HEK293 (cell line): ENCODE data around the gene GFOD1.

Source experiments
- CTCF ChIA-PET: fragments of 350-600 bp; formaldehyde crosslinking; extraction: SDS; loops from one replicate; lab custom pipeline; 2021; ENCODE audit warnings: antibody characterized with exemption; lab: Yijun Ruan, JAX
- POLR2A ChIA-PET: fragments of 300-600 bp; formaldehyde crosslinking; extraction: SDS; loops from one replicate; lab custom pipeline; 2020; ENCODE audit warnings: antibody characterized with exemption, inconsistent platforms; lab: Yijun Ruan, JAX
- H3K27ac ChIP-seq: fragments of 200-500 bp; sonication (Bioruptor generic); 2 replicates; pipeline ENCODE4 v1.5.1; 2014; ENCODE audit warnings: low read depth, low read length, control low read depth, inconsistent platforms; ENCODE audit errors: extremely low read depth
- H3K36me3 ChIP-seq, 2 experiments: fragments of 200-500 bp in 1 of 2; sonication (Bioruptor generic) in 1 of 2; 1 replicate in 1 of 2; 2 replicates in 1 of 2; pipeline ENCODE4 v1.5.1; 2014 to 2017; ENCODE audit warnings: inconsistent platforms in 2 of 2, low read length in 2 of 2; ENCODE audit not compliant: control insufficient read depth in 2 of 2, insufficient read depth in 1 of 2
- H3K4me1 ChIP-seq: fragments of 200-500 bp; sonication (Bioruptor generic); 2 replicates; pipeline ENCODE4 v1.5.1; 2014; ENCODE audit warnings: mild to moderate bottlenecking, low read length, inconsistent platforms; ENCODE audit not compliant: control insufficient read depth, insufficient read depth
- H3K4me3 ChIP-seq: 2 replicates; pipeline ENCODE4 v1.5.1; 2011; ENCODE audit warnings: low read depth, mild to moderate bottlenecking, control low read depth, low read length, moderate library complexity
- H3K9me3 ChIP-seq: fragments of 200-500 bp; sonication (Bioruptor generic); 2 replicates; pipeline ENCODE4 v1.5.1; 2014; ENCODE audit warnings: low read depth, low read length, inconsistent platforms; ENCODE audit not compliant: control insufficient read depth, insufficient read depth
- GLIS1 ChIP-seq: fragments of 450-650 bp; formaldehyde crosslinking; IDR thresholded peaks from 2 replicates; pipeline ENCODE4 v1.5.1; 2016; ENCODE audit warnings: missing biosample characterization, missing genetic modification characterization
- GLIS2 ChIP-seq: fragments of 450-650 bp; formaldehyde crosslinking; IDR thresholded peaks from 2 replicates; pipeline ENCODE4 v1.5.1; 2016; ENCODE audit warnings: missing biosample characterization, missing genetic modification characterization
- KLF10 ChIP-seq: fragments of 450-650 bp; IDR thresholded peaks from 2 replicates; pipeline ENCODE4 v1.5.1; 2018; ENCODE audit warnings: missing biosample characterization, mild to moderate bottlenecking, missing genetic modification characterization
- ZFHX2 ChIP-seq: fragments of 450-650 bp; formaldehyde crosslinking; conservative IDR thresholded peaks from 2 replicates; pipeline ENCODE4 v1.5.1; 2016; ENCODE audit warnings: missing biosample characterization, missing genetic modification characterization
- ZNF114 ChIP-seq: fragments of 450-650 bp; formaldehyde crosslinking; IDR thresholded peaks from 2 replicates; pipeline ENCODE4 v1.5.0; 2017; ENCODE audit warnings: missing biosample characterization, missing genetic modification characterization
- ZNF211 ChIP-seq: fragments of 450-650 bp; formaldehyde crosslinking; IDR thresholded peaks from 2 replicates; pipeline ENCODE4 v1.5.1; 2016; ENCODE audit warnings: low read depth, missing biosample characterization, missing genetic modification characterization
- ZNF302 ChIP-seq: fragments of 450-650 bp; formaldehyde crosslinking; IDR thresholded peaks from 2 replicates; pipeline ENCODE4 v1.5.1; 2016; ENCODE audit warnings: missing biosample characterization, missing genetic modification characterization, low read depth
- ZNF366 ChIP-seq: fragments of 450-650 bp; formaldehyde crosslinking; conservative IDR thresholded peaks from 2 replicates; pipeline ENCODE4 v1.5.1; 2016; ENCODE audit warnings: missing biosample characterization, missing genetic modification characterization
- TF ChIP-seq, protein P1 (sequence below): fragments of 450-650 bp; IDR thresholded peaks from 2 replicates; pipeline ENCODE4 v1.5.1; 2018; ENCODE audit warnings: missing biosample characterization, mild to moderate bottlenecking, missing genetic modification characterization
- TF ChIP-seq, protein P2 (sequence below): fragments of 450-650 bp; formaldehyde crosslinking; IDR thresholded peaks from 2 replicates; pipeline ENCODE4 v1.5.1; 2016; ENCODE audit warnings: missing biosample characterization, missing genetic modification characterization
- TF ChIP-seq, protein P3 (sequence below): fragments of 450-650 bp; formaldehyde crosslinking; IDR thresholded peaks from 2 replicates; pipeline ENCODE4 v1.5.1; 2016; ENCODE audit warnings: missing biosample characterization, missing genetic modification characterization, borderline replicate concordance
- TF ChIP-seq, protein P4 (sequence below): fragments of 450-650 bp; formaldehyde crosslinking; IDR thresholded peaks from 2 replicates; pipeline ENCODE4 v1.5.0; 2017; ENCODE audit warnings: missing biosample characterization, missing genetic modification characterization, borderline replicate concordance
- TF ChIP-seq, protein P5 (sequence below): fragments of 450-650 bp; formaldehyde crosslinking; IDR thresholded peaks from 2 replicates; pipeline ENCODE4 v1.5.1; 2017; ENCODE audit warnings: missing biosample characterization, missing genetic modification characterization
- TF ChIP-seq, protein P6 (sequence below): fragments of 450-650 bp; formaldehyde crosslinking; IDR thresholded peaks from 2 replicates; pipeline ENCODE4 v1.5.1; 2016; ENCODE audit warnings: missing biosample characterization, missing genetic modification characterization

Gene GFOD1

DNA sequence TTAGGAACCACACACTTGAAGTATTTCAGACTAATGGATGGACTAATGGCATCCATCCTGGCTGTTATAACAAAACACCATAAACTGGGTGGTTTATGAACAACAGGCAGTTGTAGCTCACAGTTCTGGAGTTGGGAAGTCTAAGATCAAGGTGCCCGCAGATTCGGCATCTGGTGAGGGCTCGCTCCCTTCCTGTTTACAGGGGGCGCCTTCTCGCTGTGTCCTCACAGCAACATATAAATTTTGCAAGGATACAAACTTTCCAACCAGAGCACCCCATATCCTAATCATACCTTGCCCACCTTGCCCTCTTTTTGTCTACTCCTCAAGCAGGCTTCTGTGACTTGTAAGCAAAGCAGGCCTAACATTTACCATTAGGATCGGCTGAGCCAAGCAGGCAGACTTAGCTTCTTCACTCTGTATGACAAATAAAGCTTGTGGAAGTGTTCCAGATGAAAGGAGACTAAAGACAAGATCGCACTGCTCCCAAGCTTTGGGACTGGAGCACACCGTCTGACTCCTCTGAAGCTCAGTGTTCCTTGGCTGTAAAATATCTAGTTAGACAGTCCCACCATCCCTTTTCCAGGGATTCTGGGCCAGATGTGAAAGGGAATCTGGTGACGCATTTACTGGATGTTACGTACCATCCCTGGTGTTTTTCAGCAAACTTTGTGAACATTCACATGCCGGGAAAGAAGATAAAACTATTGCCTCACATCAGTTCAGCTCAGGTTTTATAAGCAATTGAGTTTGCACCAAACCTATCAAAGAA, 34.9 kb downstream of the GFOD1 start:
- ChIA-PET CTCF (interaction anchor here (0.5 to 2.3 kb wide), 6 partner anchors 11 to 123 kb away, joined by 3 to 12 read pairs (median 3); partner anchors contain the start of gene SIRT5), POLR2A (no interaction called here)

DNA sequence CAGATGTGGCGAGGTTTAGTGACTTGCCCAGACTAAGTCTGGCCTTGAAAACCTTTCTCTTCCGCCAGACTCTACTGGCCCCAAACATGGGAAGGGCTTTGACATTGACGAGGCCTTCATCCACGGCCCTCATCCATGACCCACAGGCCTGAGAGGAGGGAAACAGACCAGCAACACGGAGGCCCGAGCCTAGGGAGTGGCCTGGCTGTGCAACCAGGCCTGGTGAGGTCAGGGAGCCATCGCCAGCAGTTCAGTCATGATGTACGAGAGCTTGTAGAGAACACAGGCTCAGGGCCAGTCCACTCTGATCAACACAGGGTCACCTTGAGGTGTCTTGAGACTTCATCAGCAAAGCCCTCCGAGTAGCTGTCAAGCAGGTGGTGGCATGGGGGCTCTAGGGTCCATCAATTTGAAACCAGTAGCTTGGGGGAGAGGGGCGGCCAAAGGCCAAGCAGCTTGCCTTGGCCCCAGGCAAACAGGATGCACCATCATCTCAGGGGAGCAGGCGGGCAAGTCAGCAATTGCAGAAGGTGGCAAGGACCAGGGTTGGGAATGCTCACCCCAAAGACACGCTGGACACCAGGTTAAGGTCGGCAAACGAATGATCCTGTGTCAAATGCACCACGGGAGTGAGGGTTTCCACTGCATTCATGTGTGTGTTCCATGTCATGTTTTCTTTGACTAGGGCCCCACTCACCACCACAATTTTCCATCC, 36.1 kb downstream of the GFOD1 start:
- no peak overlapping the region for H3K27ac ChIP-seq
- H3K36me3 ChIP-seq: no peaks in the 10 kb centered on the region
- H3K4me1 ChIP-seq: peaks cover 9% of the 10 kb centered on the region
- CTCF ChIA-PET: no interaction called here
- POLR2A ChIA-PET: no interaction called here
- H3K9me3 ChIP-seq: no peaks in the 10 kb centered on the region
- H3K4me3 ChIP-seq: no peak overlapping the region
- TF ChIP-seq, protein P1, sequence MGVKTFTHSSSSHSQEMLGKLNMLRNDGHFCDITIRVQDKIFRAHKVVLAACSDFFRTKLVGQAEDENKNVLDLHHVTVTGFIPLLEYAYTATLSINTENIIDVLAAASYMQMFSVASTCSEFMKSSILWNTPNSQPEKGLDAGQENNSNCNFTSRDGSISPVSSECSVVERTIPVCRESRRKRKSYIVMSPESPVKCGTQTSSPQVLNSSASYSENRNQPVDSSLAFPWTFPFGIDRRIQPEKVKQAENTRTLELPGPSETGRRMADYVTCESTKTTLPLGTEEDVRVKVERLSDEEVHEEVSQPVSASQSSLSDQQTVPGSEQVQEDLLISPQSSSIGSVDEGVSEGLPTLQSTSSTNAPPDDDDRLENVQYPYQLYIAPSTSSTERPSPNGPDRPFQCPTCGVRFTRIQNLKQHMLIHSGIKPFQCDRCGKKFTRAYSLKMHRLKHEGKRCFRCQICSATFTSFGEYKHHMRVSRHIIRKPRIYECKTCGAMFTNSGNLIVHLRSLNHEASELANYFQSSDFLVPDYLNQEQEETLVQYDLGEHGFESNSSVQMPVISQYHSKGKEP (tag by site-specific recombination): no peak
- TF ChIP-seq GLIS1 (tag by site-specific recombination) (no peak), KLF10 (tag by site-specific recombination) (no peak), ZFHX2 (tag by site-specific recombination) (no peak), ZNF114 (tag by site-specific recombination) (no peak), ZNF366 (tag by site-specific recombination) (no peak)
- TF ChIP-seq, protein P2, sequence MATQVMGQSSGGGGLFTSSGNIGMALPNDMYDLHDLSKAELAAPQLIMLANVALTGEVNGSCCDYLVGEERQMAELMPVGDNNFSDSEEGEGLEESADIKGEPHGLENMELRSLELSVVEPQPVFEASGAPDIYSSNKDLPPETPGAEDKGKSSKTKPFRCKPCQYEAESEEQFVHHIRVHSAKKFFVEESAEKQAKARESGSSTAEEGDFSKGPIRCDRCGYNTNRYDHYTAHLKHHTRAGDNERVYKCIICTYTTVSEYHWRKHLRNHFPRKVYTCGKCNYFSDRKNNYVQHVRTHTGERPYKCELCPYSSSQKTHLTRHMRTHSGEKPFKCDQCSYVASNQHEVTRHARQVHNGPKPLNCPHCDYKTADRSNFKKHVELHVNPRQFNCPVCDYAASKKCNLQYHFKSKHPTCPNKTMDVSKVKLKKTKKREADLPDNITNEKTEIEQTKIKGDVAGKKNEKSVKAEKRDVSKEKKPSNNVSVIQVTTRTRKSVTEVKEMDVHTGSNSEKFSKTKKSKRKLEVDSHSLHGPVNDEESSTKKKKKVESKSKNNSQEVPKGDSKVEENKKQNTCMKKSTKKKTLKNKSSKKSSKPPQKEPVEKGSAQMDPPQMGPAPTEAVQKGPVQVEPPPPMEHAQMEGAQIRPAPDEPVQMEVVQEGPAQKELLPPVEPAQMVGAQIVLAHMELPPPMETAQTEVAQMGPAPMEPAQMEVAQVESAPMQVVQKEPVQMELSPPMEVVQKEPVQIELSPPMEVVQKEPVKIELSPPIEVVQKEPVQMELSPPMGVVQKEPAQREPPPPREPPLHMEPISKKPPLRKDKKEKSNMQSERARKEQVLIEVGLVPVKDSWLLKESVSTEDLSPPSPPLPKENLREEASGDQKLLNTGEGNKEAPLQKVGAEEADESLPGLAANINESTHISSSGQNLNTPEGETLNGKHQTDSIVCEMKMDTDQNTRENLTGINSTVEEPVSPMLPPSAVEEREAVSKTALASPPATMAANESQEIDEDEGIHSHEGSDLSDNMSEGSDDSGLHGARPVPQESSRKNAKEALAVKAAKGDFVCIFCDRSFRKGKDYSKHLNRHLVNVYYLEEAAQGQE (tag by site-specific recombination): no peak
- TF ChIP-seq, protein P3, sequence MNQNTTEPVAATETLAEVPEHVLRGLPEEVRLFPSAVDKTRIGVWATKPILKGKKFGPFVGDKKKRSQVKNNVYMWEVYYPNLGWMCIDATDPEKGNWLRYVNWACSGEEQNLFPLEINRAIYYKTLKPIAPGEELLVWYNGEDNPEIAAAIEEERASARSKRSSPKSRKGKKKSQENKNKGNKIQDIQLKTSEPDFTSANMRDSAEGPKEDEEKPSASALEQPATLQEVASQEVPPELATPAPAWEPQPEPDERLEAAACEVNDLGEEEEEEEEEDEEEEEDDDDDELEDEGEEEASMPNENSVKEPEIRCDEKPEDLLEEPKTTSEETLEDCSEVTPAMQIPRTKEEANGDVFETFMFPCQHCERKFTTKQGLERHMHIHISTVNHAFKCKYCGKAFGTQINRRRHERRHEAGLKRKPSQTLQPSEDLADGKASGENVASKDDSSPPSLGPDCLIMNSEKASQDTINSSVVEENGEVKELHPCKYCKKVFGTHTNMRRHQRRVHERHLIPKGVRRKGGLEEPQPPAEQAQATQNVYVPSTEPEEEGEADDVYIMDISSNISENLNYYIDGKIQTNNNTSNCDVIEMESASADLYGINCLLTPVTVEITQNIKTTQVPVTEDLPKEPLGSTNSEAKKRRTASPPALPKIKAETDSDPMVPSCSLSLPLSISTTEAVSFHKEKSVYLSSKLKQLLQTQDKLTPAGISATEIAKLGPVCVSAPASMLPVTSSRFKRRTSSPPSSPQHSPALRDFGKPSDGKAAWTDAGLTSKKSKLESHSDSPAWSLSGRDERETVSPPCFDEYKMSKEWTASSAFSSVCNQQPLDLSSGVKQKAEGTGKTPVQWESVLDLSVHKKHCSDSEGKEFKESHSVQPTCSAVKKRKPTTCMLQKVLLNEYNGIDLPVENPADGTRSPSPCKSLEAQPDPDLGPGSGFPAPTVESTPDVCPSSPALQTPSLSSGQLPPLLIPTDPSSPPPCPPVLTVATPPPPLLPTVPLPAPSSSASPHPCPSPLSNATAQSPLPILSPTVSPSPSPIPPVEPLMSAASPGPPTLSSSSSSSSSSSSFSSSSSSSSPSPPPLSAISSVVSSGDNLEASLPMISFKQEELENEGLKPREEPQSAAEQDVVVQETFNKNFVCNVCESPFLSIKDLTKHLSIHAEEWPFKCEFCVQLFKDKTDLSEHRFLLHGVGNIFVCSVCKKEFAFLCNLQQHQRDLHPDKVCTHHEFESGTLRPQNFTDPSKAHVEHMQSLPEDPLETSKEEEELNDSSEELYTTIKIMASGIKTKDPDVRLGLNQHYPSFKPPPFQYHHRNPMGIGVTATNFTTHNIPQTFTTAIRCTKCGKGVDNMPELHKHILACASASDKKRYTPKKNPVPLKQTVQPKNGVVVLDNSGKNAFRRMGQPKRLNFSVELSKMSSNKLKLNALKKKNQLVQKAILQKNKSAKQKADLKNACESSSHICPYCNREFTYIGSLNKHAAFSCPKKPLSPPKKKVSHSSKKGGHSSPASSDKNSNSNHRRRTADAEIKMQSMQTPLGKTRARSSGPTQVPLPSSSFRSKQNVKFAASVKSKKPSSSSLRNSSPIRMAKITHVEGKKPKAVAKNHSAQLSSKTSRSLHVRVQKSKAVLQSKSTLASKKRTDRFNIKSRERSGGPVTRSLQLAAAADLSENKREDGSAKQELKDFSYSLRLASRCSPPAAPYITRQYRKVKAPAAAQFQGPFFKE (tag by site-specific recombination): no peak
- TF ChIP-seq, protein P4, sequence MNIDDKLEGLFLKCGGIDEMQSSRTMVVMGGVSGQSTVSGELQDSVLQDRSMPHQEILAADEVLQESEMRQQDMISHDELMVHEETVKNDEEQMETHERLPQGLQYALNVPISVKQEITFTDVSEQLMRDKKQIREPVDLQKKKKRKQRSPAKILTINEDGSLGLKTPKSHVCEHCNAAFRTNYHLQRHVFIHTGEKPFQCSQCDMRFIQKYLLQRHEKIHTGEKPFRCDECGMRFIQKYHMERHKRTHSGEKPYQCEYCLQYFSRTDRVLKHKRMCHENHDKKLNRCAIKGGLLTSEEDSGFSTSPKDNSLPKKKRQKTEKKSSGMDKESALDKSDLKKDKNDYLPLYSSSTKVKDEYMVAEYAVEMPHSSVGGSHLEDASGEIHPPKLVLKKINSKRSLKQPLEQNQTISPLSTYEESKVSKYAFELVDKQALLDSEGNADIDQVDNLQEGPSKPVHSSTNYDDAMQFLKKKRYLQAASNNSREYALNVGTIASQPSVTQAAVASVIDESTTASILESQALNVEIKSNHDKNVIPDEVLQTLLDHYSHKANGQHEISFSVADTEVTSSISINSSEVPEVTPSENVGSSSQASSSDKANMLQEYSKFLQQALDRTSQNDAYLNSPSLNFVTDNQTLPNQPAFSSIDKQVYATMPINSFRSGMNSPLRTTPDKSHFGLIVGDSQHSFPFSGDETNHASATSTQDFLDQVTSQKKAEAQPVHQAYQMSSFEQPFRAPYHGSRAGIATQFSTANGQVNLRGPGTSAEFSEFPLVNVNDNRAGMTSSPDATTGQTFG (tag by site-specific recombination): no peak

More for the DNA sequence above, 34.9 kb downstream of the GFOD1 start:
- Histone ChIP-seq H3K4me1 (peaks cover 3% of the 10 kb centered on the region; the same call in 1 of the 2 replicates), H3K4me3 (no peak overlapping the region), H3K36me3 (no peaks in the 10 kb centered on the region), H3K27ac (no peak overlapping the region), H3K9me3 (no peaks in the 10 kb centered on the region)
- TF ChIP-seq ZNF211 (no peak), GLIS2 (no peak), ZNF302 (tag by site-specific recombination) (no peak)
- TF ChIP-seq, protein P5, sequence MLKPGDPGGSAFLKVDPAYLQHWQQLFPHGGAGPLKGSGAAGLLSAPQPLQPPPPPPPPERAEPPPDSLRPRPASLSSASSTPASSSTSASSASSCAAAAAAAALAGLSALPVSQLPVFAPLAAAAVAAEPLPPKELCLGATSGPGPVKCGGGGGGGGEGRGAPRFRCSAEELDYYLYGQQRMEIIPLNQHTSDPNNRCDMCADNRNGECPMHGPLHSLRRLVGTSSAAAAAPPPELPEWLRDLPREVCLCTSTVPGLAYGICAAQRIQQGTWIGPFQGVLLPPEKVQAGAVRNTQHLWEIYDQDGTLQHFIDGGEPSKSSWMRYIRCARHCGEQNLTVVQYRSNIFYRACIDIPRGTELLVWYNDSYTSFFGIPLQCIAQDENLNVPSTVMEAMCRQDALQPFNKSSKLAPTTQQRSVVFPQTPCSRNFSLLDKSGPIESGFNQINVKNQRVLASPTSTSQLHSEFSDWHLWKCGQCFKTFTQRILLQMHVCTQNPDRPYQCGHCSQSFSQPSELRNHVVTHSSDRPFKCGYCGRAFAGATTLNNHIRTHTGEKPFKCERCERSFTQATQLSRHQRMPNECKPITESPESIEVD (tag by site-specific recombination): no peak
- TF ChIP-seq, protein P6, sequence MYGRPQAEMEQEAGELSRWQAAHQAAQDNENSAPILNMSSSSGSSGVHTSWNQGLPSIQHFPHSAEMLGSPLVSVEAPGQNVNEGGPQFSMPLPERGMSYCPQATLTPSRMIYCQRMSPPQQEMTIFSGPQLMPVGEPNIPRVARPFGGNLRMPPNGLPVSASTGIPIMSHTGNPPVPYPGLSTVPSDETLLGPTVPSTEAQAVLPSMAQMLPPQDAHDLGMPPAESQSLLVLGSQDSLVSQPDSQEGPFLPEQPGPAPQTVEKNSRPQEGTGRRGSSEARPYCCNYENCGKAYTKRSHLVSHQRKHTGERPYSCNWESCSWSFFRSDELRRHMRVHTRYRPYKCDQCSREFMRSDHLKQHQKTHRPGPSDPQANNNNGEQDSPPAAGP (tag by site-specific recombination): no peak
